ENCODE measurements around the gene HLA-DRB1. TPM values are rescaled to one million over a fixed set of nuclear protein-coding genes. Genes with fewer than 3 reads are reported as not detected.

The HLA-DRB1 gene
- total and polyA plus RNA-seq, 2 donors (not counting 3 experiments of a cell fraction or from before 2014, with no cell fraction given): not detected

DNA sequence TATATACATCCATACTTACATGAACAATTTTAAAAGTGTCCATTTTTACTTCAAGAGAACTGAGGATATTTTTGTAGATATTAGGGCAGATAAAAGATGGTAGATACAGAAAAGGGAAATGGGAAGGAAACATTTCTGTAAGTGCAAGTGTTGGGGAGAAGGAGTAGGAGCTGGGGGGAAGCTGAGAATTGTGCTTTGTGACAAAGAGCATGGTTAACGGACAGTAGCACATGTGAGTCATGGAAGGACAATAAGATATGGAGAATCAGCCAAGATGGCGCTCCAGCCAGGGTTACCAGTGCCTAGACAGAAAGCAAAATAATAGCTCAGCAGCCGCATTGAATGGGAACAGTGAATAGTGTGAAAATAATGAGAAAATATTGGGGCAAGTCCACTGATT lies 12.7 kb upstream of the HLA-DRB1 start:
- no peak overlapping the region for H2AFZ ChIP-seq (ENCODE audit: low read depth, low read length)
- no peaks in the 10 kb centered on the region for H3K4me1 ChIP-seq (ENCODE audit: control insufficient read depth, extremely low read depth, insufficient read depth, low read length)
- BruUV-seq (replicated peaks): no TSS peak
- ChIA-PET POLR2A (no interaction called here), CTCF (no interaction called here)
- dilution Hi-C loops (cut with MboI; ENCODE audit: extremely low pct_ligation_motif_present, low sequenced_read_pairs): no loop called here
- no peak overlapping the region for H3K4me2 ChIP-seq (ENCODE audit: insufficient read depth, low read length)
- H3K4me3 ChIP-seq (replicated peaks in 1 of 3; ENCODE audit: insufficient read depth in 1 of 3, low read depth in 1 of 3, low read length in 3 of 3): no peak overlapping the region
- H3K27ac ChIP-seq (ENCODE audit: insufficient read depth, low read depth, low read length): no peak overlapping the region
- FAIRE-seq (no peak), DNase-seq (ENCODE audit: low read depth, low spot score) (no peak)
- H3K9me3 ChIP-seq (replicated peaks; ENCODE audit: control insufficient read depth, insufficient read depth, low read length): no peaks in the 10 kb centered on the region
- peaks cover 0 to 3% of the 10 kb centered on the region in 2 experiments for H3K27me3 ChIP-seq (ENCODE audit: control insufficient read depth in 2 of 2, insufficient read depth in 2 of 2, low read length in 2 of 2)
- H3K36me3 ChIP-seq (ENCODE audit: control insufficient read depth in 2 of 2, extremely low read depth in 1 of 2, insufficient read depth in 2 of 2, low read length in 2 of 2): no peaks in the 10 kb centered on the region
- no peak overlapping the region for H3K9ac ChIP-seq (replicated peaks; ENCODE audit: extremely low read depth, insufficient read depth, low read length)
- no peaks in the 10 kb centered on the region for H3K79me2 ChIP-seq (ENCODE audit: control insufficient read depth, insufficient read depth, low read length)
- no peak for TF ChIP-seq POLR2AphosphoS5 (IDR thresholded peaks at IDR 0.05; ENCODE audit: insufficient read depth, low read depth, low read length)
- no peak for TF ChIP-seq EZH2 (IDR thresholded peaks at IDR 0.05; ENCODE audit: borderline replicate concordance, low read depth, low read length, severe bottlenecking)
- no peak for TF ChIP-seq GATA2 (IDR thresholded peaks at IDR 0.05; ENCODE audit: insufficient read depth, insufficient read length, low read depth, low read length)
- no peak for TF ChIP-seq JUN (IDR thresholded peaks at IDR 0.05; ENCODE audit: borderline replicate concordance, insufficient read depth, insufficient read length, low read depth)
- no peak for TF ChIP-seq MAX (IDR thresholded peaks at IDR 0.05; ENCODE audit: insufficient read depth, insufficient read length)
- no peak for TF ChIP-seq POLR2A (IDR thresholded peaks at IDR 0.05; ENCODE audit: low read depth, low read length)
- TF ChIP-seq, protein P1, sequence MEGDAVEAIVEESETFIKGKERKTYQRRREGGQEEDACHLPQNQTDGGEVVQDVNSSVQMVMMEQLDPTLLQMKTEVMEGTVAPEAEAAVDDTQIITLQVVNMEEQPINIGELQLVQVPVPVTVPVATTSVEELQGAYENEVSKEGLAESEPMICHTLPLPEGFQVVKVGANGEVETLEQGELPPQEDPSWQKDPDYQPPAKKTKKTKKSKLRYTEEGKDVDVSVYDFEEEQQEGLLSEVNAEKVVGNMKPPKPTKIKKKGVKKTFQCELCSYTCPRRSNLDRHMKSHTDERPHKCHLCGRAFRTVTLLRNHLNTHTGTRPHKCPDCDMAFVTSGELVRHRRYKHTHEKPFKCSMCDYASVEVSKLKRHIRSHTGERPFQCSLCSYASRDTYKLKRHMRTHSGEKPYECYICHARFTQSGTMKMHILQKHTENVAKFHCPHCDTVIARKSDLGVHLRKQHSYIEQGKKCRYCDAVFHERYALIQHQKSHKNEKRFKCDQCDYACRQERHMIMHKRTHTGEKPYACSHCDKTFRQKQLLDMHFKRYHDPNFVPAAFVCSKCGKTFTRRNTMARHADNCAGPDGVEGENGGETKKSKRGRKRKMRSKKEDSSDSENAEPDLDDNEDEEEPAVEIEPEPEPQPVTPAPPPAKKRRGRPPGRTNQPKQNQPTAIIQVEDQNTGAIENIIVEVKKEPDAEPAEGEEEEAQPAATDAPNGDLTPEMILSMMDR (IDR thresholded peaks at IDR 0.05; ENCODE audit: extremely low read depth in 1 of 2, insufficient read depth in 1 of 2, low read depth in 1 of 2, low read length in 2 of 2): no peak
- no peak for TF ChIP-seq FOS (IDR thresholded peaks at IDR 0.05; ENCODE audit: borderline replicate concordance, insufficient read depth, low read length)
- TF ChIP-seq MYC (IDR thresholded peaks at IDR 0.05; ENCODE audit: low read depth, low read length): no peak
- no peaks in the 10 kb centered on the region for H4K20me1 ChIP-seq (replicated peaks; ENCODE audit: control insufficient read depth, extremely low read depth, insufficient read depth, low read length)
- intact Hi-C loops (cut with micrococcal nuclease): no loop called here
- no peaks in the 10 kb centered on the region for H3K9me1 ChIP-seq (replicated peaks; ENCODE audit: control insufficient read depth, extremely low read depth, insufficient read depth, low read length)
